NCI-H526 treated with DMSO at 0.1 percent for 48 hours (cell line): ENCODE results near the gene ASIP.

ENCODE experiments used
- DNase-seq: peaks from one replicate; lab custom pipeline; 2025; lab: John Stamatoyannopoulos, UW

ASIP gene

GRCh38 chr20:34311118-34312023 lies 70.1 kb downstream of the ASIP start:
- DNase-seq: peak; percentile 82

- no peak for DNase-seq
These were observed 70.8 kb downstream of the ASIP start for GRCh38 chr20:34312024-34312460.

GRCh38 chr20:34312544-34313217 lies 71.5 kb downstream of the ASIP start:
- DNase-seq: peak; percentile 80

- DNase-seq: no peak
These were observed 74.0 kb downstream of the ASIP start for GRCh38 chr20:34315236-34315635.

- DNase-seq: no peak
These were observed 75.1 kb downstream of the ASIP start for GRCh38 chr20:34316196-34316814.
